ENCODE data around the gene ZXDC. TPM values are rescaled to one million over a fixed set of nuclear protein-coding genes. Genes with fewer than 3 reads are reported as not detected.

The ZXDC gene
- total and polyA plus RNA-seq, 11 donors: 8.7 to 40.3 (median 19.3) TPM

DNA sequence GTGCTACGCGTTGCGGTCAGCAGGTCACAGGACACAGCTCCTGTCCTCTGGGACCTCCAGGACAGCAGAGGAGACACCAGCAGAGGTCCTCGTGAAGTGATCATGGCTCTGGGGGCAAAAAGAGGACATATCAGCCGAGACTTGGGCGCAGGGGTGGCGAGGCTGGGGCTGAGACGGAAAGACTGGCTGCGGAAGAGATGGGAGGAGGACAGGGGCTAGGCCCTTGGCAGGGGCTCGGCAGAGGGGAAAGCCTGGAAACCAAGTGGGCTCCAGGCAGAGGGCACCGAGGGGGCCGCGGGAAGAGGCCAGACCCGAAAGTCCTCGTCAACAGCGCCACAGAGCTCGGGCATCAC is 85.9 kb downstream of the ZXDC start:
- peak overlapping the region in 2 of 12 donors; percentile 70 to 86 for H3K27ac ChIP-seq
- TF ChIP-seq, protein P1, sequence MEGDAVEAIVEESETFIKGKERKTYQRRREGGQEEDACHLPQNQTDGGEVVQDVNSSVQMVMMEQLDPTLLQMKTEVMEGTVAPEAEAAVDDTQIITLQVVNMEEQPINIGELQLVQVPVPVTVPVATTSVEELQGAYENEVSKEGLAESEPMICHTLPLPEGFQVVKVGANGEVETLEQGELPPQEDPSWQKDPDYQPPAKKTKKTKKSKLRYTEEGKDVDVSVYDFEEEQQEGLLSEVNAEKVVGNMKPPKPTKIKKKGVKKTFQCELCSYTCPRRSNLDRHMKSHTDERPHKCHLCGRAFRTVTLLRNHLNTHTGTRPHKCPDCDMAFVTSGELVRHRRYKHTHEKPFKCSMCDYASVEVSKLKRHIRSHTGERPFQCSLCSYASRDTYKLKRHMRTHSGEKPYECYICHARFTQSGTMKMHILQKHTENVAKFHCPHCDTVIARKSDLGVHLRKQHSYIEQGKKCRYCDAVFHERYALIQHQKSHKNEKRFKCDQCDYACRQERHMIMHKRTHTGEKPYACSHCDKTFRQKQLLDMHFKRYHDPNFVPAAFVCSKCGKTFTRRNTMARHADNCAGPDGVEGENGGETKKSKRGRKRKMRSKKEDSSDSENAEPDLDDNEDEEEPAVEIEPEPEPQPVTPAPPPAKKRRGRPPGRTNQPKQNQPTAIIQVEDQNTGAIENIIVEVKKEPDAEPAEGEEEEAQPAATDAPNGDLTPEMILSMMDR (IDR thresholded peaks at IDR 0.05): no peak
- TF ChIP-seq POLR2A (IDR thresholded peaks at IDR 0.05): no peak

DNA sequence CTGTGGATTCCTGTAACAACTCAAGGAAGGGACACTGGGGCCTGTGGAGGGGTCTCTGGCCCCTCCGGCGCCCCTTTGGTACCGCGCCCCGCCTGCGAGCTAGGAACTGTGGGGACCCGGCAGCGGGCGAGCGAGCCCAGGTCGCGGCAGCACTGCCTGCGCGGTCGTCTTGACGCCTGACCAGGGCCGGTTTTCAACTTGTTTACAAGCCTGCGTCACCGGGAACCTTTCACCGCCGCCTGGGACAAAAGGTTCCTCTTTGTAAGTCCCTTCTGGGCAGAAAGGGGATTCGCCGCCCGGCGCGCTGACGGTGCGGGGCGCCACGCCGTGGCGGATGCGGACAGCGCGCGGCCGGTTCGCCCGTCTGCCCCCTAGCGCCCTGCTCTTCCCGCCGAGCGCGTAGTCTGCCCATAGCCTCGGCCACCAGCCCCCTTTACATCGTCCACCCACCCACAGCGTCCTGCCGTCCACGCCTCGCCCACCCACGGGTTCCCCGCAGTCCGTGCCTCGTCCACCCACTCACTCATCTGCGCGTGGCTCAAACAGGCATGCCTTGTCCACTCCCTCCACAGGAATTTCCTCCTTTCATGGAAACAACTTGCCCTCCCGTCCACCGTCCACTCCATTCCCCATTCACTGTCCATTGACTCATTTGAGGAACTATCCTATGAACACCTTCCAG is 86.4 kb downstream of the ZXDC start:
- 3 to 5% (median 3%) methylated on average over 33 to 58 of the region's 58 CpGs for WGBS, 4 donors
- Histone ChIP-seq H3K27me3 (peaks cover 0 to 12% (median 0%) of the 10 kb centered on the region in 9 donors), H3K27ac (peak overlapping the region; percentile 69 to 88 (median 82)), H3K36me3 (no peaks in the 10 kb centered on the region), H3K4me3 (peak overlapping the region in 11 of 12 donors; percentile 4 to 63 (median 53)), H3K9me3 (no peaks in the 10 kb centered on the region), H3K4me1 (peaks cover 0 to 10% (median 5%) of the 10 kb centered on the region in 12 donors)
- ATAC-seq (peak; percentile 88 to 98 (median 96)), DNase-seq (peak; percentile 83 to 96 (median 93))
- intact Hi-C loops (cut with DNase I): loop anchor here (1.0 to 5.0 kb wide), 13 partner anchors 30 to 257 kb away; no protein-coding TSS in a partner anchor
- peak in 1 of 2 donors; percentile 55 for TF ChIP-seq POLR2A (IDR thresholded peaks at IDR 0.05)
- TF ChIP-seq, protein P1 (IDR thresholded peaks at IDR 0.05): peak; percentile 78 to 100 (median 98)

More for the DNA sequence above, 85.9 kb downstream of the ZXDC start:
- ATAC-seq (peak in 2 of 4 donors; percentile 2 to 4), DNase-seq (no peak)
- H3K9me3 ChIP-seq: no peaks in the 10 kb centered on the region
- H3K36me3 ChIP-seq: no peaks in the 10 kb centered on the region
- H3K4me1 ChIP-seq: peaks cover 0 to 15% (median 5%) of the 10 kb centered on the region in 12 donors
- WGBS, 4 donors: 64 to 69% (median 66%) methylated on average over 17 of the region's 17 CpGs
- H3K4me3 ChIP-seq: no peak overlapping the region
- intact Hi-C loops (cut with DNase I): loop anchor here (1.0 to 10.0 kb wide), 15 partner anchors 31 to 257 kb away; no protein-coding TSS in a partner anchor
- peaks cover 0 to 17% (median 0%) of the 10 kb centered on the region in 9 donors for H3K27me3 ChIP-seq

Other genes with a start within 250 kb of the ZXDC start
- 10 to 100 TPM; 10.5 to 85.8 (median 31.0) TPM for gene KLF15, start 118.5 kb downstream of the ZXDC start, total RNA-seq
- 10 to 100 TPM; 39.9 to 70.6 TPM for gene KLF15, start 118.5 kb downstream of the ZXDC start, polyA plus RNA-seq
- not detected for gene CFAP100, start 81.0 kb downstream of the ZXDC start, total RNA-seq
- not detected for gene CFAP100, start 81.0 kb downstream of the ZXDC start, polyA plus RNA-seq
- gene UROC1, start 41.9 kb upstream of the ZXDC start, total RNA-seq: not detected
- not detected for gene UROC1, start 41.9 kb upstream of the ZXDC start, polyA plus RNA-seq
- 1 to 10 TPM in 1 of 9 donors, under 1 TPM in 7, not detected in 1; 0.30 to 2.3 (median 0.48) TPM for gene CHST13, start 48.3 kb upstream of the ZXDC start, total RNA-seq
- under 1 TPM; 0.07 to 0.15 TPM for gene CHST13, start 48.3 kb upstream of the ZXDC start, polyA plus RNA-seq
- gene C3orf22, start 83.0 kb upstream of the ZXDC start, total RNA-seq: not detected
- gene C3orf22, start 83.0 kb upstream of the ZXDC start, polyA plus RNA-seq: not detected
- 1 to 10 TPM; 2.9 to 8.2 (median 6.0) TPM for gene TXNRD3, start 179.2 kb upstream of the ZXDC start, total RNA-seq
- gene TXNRD3, start 179.2 kb upstream of the ZXDC start, polyA plus RNA-seq: 1 to 10 TPM; 1.7 to 4.6 TPM
- gene CHCHD6, start 228.3 kb upstream of the ZXDC start, total RNA-seq: 10 to 100 TPM in 5 of 9 donors, 1 to 10 TPM in 4; 7.7 to 14.2 (median 10.7) TPM
- 10 to 100 TPM; 11.6 to 29.3 TPM for gene CHCHD6, start 228.3 kb upstream of the ZXDC start, polyA plus RNA-seq